ENCODE results near the gene WNT3A.
"Not testable (repeated sequence)": the region's sequence is repeated elsewhere in the genome, so short reads cannot be mapped to it uniquely, and the experiment has no call there.

WNT3A gene

DNA sequence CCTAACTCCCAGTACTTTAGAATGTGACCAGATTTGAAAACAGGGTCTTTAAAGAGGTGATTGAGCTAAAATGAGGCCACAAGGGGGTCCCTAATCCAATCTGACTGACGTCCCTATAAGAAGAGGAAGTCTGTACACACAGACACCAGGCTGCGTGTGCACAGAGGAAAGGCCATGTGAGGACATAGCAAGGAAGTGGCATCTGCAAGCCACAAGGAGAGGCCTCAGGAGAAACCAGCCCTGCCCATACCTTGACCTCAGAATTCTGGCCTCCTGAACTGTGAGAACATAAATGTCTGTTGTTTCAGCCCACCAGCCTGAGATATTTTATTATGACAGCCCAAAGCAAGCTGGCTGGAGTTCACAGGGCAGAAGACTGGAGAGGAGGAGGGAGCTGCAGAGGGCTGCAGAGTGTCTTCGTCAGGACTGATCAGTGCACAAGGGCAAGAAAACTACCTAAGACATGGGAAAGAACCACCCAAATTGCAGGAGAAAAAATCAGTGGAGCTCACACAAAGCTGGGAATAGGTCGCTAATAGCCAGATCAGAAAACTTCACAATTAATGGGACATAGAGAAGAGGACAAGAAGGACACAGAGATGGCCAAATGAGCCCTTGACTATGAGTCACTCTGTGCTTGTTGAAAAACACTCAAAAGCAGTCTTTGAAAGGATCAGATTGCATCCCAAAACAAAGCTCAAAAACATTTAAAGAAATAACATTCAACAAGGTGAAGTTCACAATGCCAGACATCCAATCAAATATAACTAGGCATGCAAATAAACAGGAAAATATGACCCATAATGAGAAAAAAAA is 44.9 kb upstream of the WNT3A start:
- TF ChIP-seq GLIS3 (CRISPR knock-in tag; IDR thresholded peaks at IDR 0.05) (no peak), ZFP3 (CRISPR knock-in tag; IDR thresholded peaks at IDR 0.05) (no peak), BACH2 (CRISPR knock-in tag; IDR thresholded peaks at IDR 0.05; ENCODE audit: borderline replicate concordance) (no peak), OSR1 (CRISPR knock-in tag; IDR thresholded peaks at IDR 0.05) (no peak), ZNF8 (CRISPR knock-in tag; IDR thresholded peaks at IDR 0.05) (no peak), CSDC2 (CRISPR knock-in tag; IDR thresholded peaks at IDR 0.05) (no peak), SNAI2 (CRISPR knock-in tag; IDR thresholded peaks at IDR 0.05) (no peak), PPARA (CRISPR knock-in tag; IDR thresholded peaks at IDR 0.05; ENCODE audit: borderline replicate concordance) (no peak), ZNF70 (CRISPR knock-in tag; IDR thresholded peaks at IDR 0.05) (no peak), RARB (CRISPR knock-in tag; IDR thresholded peaks at IDR 0.05) (no peak), ESRRG (CRISPR knock-in tag; IDR thresholded peaks at IDR 0.05) (no peak)
- TF ChIP-seq, protein P1, sequence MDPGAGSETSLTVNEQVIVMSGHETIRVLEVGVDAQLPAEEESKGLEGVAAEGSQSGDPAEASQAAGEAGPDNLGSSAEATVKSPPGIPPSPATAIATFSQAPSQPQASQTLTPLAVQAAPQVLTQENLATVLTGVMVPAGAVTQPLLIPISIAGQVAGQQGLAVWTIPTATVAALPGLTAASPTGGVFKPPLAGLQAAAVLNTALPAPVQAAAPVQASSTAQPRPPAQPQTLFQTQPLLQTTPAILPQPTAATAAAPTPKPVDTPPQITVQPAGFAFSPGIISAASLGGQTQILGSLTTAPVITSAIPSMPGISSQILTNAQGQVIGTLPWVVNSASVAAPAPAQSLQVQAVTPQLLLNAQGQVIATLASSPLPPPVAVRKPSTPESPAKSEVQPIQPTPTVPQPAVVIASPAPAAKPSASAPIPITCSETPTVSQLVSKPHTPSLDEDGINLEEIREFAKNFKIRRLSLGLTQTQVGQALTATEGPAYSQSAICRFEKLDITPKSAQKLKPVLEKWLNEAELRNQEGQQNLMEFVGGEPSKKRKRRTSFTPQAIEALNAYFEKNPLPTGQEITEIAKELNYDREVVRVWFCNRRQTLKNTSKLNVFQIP (CRISPR knock-in tag; IDR thresholded peaks at IDR 0.05; ENCODE audit: borderline replicate concordance, low read depth) = no peak
- TF ChIP-seq, protein P2, sequence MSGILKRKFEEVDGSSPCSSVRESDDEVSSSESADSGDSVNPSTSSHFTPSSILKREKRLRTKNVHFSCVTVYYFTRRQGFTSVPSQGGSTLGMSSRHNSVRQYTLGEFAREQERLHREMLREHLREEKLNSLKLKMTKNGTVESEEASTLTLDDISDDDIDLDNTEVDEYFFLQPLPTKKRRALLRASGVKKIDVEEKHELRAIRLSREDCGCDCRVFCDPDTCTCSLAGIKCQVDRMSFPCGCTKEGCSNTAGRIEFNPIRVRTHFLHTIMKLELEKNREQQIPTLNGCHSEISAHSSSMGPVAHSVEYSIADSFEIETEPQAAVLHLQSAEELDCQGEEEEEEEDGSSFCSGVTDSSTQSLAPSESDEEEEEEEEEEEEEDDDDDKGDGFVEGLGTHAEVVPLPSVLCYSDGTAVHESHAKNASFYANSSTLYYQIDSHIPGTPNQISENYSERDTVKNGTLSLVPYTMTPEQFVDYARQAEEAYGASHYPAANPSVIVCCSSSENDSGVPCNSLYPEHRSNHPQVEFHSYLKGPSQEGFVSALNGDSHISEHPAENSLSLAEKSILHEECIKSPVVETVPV (CRISPR knock-in tag; IDR thresholded peaks at IDR 0.05) = no peak
- no peak for ATAC-seq

DNA sequence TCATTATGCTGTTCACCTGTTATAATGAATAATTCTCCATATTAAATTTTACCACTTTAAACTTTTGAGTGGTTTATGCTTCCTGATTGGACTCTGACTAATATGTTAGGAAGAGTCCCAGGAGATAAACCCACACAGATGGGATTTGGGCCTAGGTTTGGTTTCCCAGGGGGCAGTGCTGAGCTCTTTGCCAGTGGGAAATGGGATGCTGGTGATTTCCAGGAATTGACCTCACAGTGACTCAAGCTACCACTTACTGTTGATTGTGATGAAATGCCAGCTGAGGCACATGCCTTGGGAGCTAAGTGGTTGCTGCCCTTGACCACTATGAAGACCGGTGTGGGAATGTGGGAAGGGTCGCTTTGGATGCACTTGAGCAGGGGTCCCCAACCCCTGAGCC is 40.1 kb upstream of the WNT3A start:
- not testable (repeated sequence) for ATAC-seq

DNA sequence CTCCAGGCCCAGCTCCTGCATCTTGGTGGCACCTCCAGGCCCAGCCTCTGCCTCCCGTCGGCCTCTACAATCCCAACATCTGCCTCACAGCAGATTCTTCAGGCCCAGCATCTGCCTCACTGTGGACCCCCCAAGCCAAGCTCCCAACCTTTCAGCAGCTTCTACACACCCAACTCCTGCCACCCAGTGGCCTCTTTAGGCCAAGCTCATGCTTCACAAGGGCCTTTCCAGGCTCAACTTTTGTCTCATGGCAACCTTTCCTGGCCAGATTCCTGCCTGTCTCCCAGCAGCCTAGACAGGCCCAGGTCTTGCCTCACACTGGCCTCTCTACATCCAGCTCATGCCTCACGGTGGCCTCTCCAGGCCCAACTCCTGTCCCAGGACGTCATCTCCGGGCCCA is 39.0 kb upstream of the WNT3A start:
- not testable (repeated sequence) for ATAC-seq

DNA sequence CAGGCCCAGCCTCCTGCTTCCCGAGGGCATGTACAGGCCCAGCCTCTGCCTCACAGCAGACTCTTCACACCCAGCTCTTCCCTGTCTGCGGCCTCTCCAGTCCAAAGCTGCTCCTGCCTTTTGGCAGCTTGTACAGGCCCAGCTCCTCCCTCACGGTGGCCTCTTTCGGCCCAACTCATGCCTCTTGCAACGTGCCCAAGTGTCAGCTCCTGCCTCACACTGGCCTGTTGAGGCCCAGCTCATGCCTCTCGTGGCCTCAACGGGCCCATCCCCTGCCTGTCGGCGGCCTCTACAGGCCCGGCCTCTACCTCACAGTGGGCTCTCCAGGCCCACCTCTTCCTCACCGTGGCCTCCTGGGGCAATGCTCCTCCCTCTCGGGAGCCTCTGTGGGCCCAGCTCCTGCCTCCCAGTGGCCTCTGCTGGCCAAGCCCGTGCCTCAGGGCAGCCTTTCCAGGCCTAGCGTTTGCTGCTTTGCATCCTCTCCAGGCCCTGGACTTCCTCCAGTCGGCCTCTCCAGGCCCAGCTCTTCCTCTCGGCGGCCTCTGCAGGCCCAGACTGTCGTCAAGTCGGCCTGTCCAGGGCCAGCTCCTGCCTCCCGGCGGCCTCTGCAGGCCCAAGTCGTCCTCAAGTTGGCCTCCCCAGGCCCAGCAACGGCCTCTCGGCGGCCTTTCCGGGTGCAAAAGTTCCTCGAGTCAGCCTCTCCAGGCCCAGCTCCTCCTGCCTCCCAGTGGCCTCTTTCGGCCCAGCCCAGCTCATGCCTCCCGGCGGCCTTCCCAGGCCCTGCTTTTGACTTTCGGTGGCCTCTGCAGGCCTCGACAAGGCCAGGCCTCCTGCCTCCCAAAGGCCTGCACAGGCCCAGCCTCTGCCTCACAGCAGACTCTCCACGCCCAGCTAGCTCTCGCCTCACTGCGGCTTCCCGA is 36.5 kb upstream of the WNT3A start:
- not testable (repeated sequence) for ATAC-seq

DNA sequence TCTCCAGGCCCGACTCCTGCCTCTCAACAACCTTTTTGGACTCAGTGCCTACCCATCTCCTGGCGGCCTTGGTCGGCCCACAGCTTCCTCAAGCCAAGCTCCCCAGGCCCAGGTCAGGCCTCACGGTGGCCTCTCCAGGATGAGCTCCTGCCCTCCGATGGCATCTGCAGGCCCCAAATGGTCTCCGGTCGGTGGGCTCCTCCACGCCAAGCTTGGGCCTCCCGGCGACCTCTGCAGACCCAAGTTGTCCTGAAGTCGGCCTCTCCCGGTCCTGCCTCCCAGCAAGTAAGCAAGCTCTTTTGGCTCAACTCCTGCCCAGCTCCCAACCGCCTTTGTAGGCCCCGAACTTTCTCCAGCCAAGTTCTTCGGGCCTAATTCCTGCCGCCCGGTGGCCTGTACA is 35.6 kb upstream of the WNT3A start:
- ATAC-seq = not testable (repeated sequence)

DNA sequence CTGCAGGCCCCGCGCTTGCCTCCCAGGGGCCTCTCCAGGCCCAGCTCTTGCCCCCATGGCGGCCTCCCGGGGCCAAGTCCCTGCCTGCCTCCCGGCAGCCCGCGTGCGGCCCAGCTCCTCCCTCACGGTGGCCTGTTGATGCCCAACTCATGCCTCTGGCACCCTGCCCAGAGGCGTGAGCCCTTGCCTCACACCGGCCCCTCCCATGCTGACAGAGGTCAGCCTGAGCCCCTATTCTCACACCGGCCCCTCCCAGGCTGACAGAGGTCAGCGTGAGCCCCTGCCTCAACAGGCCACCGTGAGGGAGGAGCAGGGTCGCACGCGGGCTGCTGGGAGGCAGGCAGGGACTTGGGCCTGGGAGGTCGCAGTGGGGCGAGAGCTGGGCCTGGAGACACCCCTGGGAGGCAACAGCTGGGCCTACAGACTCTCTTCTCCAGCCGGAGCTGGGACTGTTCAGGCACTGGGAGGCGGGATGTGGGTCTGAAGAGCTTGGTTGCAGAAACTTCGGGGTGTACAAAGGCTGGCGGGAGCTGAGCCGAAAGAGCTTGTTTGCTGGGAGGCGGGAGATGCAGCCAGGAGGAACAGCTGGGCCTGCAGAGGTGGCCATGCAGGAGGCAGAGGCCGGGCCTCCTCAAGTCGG is 35.0 kb upstream of the WNT3A start:
- ATAC-seq = not testable (repeated sequence)

DNA sequence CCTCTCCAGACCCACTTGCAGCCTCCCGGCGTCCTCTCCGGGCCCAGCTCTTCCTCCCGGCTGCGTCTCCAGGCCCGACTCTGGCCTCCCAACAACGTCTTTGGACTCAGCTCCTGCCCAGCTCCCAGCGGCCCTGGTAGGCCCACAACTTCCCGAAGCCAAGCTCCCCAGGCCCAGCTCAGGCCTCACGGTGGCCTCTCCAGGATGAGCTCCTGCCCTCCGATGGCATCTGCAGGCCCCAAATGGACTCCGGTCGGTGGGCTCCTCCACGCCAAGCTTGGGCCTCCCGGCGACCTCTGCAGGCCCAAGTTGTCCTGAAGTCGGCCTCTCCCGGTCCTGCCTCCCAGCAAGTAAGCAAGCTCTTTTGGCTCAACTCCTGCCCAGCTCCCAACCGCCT is 34.5 kb upstream of the WNT3A start:
- ATAC-seq = not testable (repeated sequence)

DNA sequence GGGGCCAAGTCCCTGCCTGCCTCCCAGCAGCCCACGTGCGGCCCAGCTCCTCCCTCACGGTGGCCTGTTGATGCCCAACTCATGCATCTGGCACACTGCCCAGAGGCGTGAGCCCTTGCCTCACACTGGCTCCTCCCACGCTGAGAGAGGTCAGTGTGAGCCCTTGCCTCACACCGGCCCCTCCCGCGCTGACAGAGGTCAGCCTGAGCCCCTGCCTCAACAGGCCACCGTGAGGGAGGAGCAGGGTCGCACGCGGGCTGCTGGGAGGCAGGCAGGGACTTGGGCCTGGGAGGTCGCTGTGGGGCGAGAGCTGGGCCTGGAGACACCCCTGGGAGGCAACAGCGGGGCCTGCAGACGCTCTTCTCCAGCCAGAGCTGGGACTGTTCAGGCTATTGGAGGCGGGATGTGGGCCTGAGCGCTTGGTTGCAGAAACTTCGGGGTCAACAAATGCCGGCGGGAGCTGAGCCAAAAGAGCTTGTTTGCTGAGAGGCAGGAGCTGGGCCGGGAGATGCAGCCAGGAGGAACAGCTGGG is 33.9 kb upstream of the WNT3A start:
- not testable (repeated sequence) for ATAC-seq

DNA sequence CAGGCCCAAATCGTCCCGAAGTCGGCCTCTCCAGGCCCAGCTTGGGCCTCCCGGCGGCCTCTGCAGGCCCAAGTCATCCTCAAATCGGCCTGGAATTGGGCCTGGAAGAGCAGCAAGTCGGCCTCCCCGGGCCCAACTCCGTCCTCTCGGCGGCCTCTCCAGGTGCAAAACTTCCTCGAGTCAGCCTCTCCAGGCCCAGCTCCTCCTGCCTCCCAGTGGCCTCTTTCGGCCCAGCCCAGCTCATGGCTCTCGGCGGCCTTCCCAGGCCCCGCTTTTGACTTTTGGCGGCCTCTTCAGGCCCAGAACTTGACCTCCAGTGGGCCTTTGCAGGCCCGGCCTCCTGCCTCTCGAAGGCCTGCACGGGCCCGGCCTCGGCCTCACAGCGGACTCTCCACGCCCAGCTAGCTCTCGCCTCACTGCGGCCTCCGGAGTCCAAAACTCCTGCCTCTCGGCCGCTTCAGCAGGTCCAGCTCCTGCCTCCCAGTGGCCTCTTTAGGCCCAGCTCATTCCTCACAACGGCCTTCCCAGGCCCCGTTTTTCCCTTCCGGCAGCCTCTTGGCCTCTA is 33.0 kb upstream of the WNT3A start:
- ATAC-seq = not testable (repeated sequence)

DNA sequence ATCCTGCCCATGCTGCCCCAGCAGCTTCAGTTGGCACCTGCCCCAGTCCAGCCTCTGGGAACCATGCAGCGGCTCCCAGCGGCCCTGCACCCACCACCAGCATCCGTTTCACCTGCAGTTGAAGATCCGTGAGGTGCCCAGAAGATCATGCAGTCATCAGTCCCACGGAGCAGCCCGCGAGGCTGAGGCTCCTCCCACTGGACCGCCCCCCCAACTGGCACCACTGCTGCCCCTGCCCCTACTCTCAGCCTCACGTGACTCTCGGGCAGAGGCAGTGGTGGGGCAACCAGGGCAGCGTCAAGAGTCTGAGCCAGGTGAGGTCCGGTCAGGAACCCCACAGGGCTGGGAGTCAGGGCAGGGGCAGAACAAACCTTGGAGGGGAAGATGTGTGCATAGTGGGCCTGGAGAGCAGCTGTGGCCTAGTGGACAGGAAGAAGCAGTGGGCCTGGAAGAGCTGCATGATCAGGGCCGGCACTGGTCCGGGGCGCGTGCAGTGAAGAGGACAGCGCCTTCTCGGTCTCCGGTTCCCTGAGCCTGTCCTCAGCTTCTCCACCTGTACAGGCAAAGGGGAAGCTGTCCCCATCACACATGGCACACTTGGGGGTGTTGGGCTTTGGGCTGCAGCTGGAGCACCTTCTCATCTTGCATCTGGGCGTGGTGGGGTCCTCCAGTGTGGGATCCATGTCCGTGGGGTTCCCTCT is 31.1 kb upstream of the WNT3A start:
- not testable (repeated sequence) for ATAC-seq
